H1 (cell line): Measurements from ENCODE around the gene ADAMTS4. TPM values are rescaled to one million over a fixed set of nuclear protein-coding genes. Genes with fewer than 3 reads are reported as not detected.

ENCODE experiments used
- CTCF ChIA-PET: fragments of 300-600 bp; sonication (Branson Sonifier 250); formaldehyde crosslinking; loops from one replicate; lab custom pipeline; 2021; ENCODE audit not compliant: partially characterized antibody; lab: Charles Lee
- POLR2A ChIA-PET: fragments of 300-600 bp; sonication (Branson Sonifier 250); formaldehyde crosslinking; loops from one replicate; lab custom pipeline; 2021; ENCODE audit warnings: inconsistent platforms; ENCODE audit not compliant: partially characterized antibody; lab: Charles Lee
- DNase-seq, 2 experiments: peaks; one replicate each; pipeline versions ENCODE4 v3.0.0 to v3.0.0-alpha.2; 2010 to 2022; ENCODE audit warnings: low spot score in 2 of 2, low read depth in 1 of 2, mixed read lengths in 1 of 2
- FAIRE-seq: peaks from 2 replicates; lab custom pipeline; 2011; peaks lifted over from hg19 to GRCh38; lab: Jason Lieb, UNC
- H2AFZ ChIP-seq: 2 replicates; pipeline ENCODE4 v1.8.1; 2012; ENCODE audit warnings: low read length, inconsistent platforms
- H2AK5ac ChIP-seq: 2 replicates; pipeline ENCODE4 v1.6.1; 2013; ENCODE audit warnings: low read depth, low read length
- H2BK120ac ChIP-seq: replicated peaks from 2 replicates; pipeline ENCODE3; 2013; ENCODE audit warnings: low read depth, low read length, inconsistent platforms
- H2BK12ac ChIP-seq: 2 replicates; pipeline ENCODE4 v1.6.1; 2013; ENCODE audit warnings: low read depth, low read length
- H2BK15ac ChIP-seq: 2 replicates; pipeline ENCODE4 v1.6.1; 2013; ENCODE audit warnings: low read length
- H2BK20ac ChIP-seq: 2 replicates; pipeline ENCODE4 v1.6.1; 2013; ENCODE audit warnings: low read length
- H2BK5ac ChIP-seq: 2 replicates; pipeline ENCODE4 v1.6.1; 2013; ENCODE audit warnings: low read depth, low read length
- H3K14ac ChIP-seq: 2 replicates; pipeline ENCODE4 v1.6.1; 2013; ENCODE audit warnings: inconsistent platforms; ENCODE audit not compliant: insufficient read length
- H3K18ac ChIP-seq: 2 replicates; pipeline ENCODE4 v1.6.1; 2013; ENCODE audit warnings: low read length; ENCODE audit errors: extremely low read depth
- H3K23ac ChIP-seq: 2 replicates; pipeline ENCODE4 v1.6.1; 2013; ENCODE audit warnings: inconsistent platforms; ENCODE audit not compliant: insufficient read length
- H3K23me2 ChIP-seq: 2 replicates; pipeline ENCODE4 v1.6.1; 2013; ENCODE audit warnings: low read depth, low read length
- H3K27ac ChIP-seq: 2 replicates; pipeline ENCODE4 v1.6.1; 2011; ENCODE audit warnings: low read depth, low read length, inconsistent platforms
- H3K27me3 ChIP-seq, 4 experiments: replicated peaks in 1 of 4; 1 replicate in 1 of 4; 2 replicates in 3 of 4; pipeline versions ENCODE4 v1.6.1 to v1.8.1; 2011 to 2013; ENCODE audit warnings: low read length in 3 of 4, mild to moderate bottlenecking in 3 of 4, inconsistent platforms in 2 of 4, mixed read lengths in 2 of 4, moderate library complexity in 1 of 4; ENCODE audit not compliant: control insufficient read depth in 3 of 4, insufficient read depth in 3 of 4; ENCODE audit errors: extremely low read depth in 1 of 4
- H3K36me3 ChIP-seq, 4 experiments: 2 replicates each; pipeline versions ENCODE4 v1.6.1 to v1.8.1; 2011 to 2013; ENCODE audit warnings: mild to moderate bottlenecking in 4 of 4, low read length in 3 of 4, moderate library complexity in 2 of 4, control low read depth in 1 of 4, inconsistent platforms in 1 of 4; ENCODE audit not compliant: insufficient read depth in 4 of 4, control insufficient read depth in 2 of 4
- H3K4ac ChIP-seq: replicated peaks from 2 replicates; pipeline ENCODE3; 2013; ENCODE audit warnings: low read length, low read depth, mixed read lengths, inconsistent platforms; ENCODE audit not compliant: insufficient read length
- H3K4me1 ChIP-seq, 4 experiments: replicated peaks in 1 of 4; 1 replicate in 1 of 4; 2 replicates in 3 of 4; pipeline versions ENCODE4 v1.6.1 to v1.8.1; 2011 to 2013; ENCODE audit warnings: low read length in 3 of 4, inconsistent platforms in 2 of 4, mixed read lengths in 1 of 4; ENCODE audit not compliant: insufficient read depth in 4 of 4, control insufficient read depth in 3 of 4
- H3K4me2 ChIP-seq, 2 experiments: 2 replicates each; pipeline versions ENCODE4 v1.6.1 to v1.8.1; 2011 to 2013; ENCODE audit warnings: low read depth in 2 of 2, low read length in 2 of 2, control low read depth in 1 of 2, inconsistent platforms in 1 of 2, mild to moderate bottlenecking in 1 of 2; ENCODE audit not compliant: insufficient read depth in 1 of 2
- H3K4me3 ChIP-seq, 4 experiments: fragments of 200-600, 300-600 bp in 1 of 4; sonication (generic), shearing (Covaris generic), sonication (Bioruptor Twin) in 1 of 4; 2 replicates each; pipeline versions ENCODE4 v1.5.1 to v1.8.1; 2011 to 2016; ENCODE audit warnings: low read length in 4 of 4, low read depth in 3 of 4, control low read depth in 2 of 4, inconsistent platforms in 2 of 4, mild to moderate bottlenecking in 2 of 4, mixed read lengths in 1 of 4, moderate library complexity in 1 of 4; ENCODE audit not compliant: insufficient read depth in 2 of 4; ENCODE audit errors: extremely low read depth in 1 of 4
- H3K56ac ChIP-seq: replicated peaks from 2 replicates; pipeline ENCODE3; 2013; ENCODE audit warnings: low read depth, mild to moderate bottlenecking, mixed read lengths, low read length, inconsistent platforms; ENCODE audit not compliant: insufficient read length
- H3K79me1 ChIP-seq: 2 replicates; pipeline ENCODE4 v1.6.1; 2013; ENCODE audit warnings: low read depth, low read length, control low read depth
- H3K79me2 ChIP-seq, 2 experiments: 2 replicates each; pipeline versions ENCODE4 v1.6.1 to v1.8.1; 2012 to 2013; ENCODE audit warnings: low read length in 2 of 2, mild to moderate bottlenecking in 2 of 2, inconsistent platforms in 1 of 2; ENCODE audit not compliant: insufficient read depth in 2 of 2, control insufficient read depth in 1 of 2
- H3K9ac ChIP-seq, 4 experiments: replicated peaks in 1 of 4; 1 replicate in 1 of 4; 2 replicates in 3 of 4; pipeline versions ENCODE4 v1.6.1 to v1.8.1; 2011 to 2013; ENCODE audit warnings: low read depth in 3 of 4, low read length in 3 of 4, control low read depth in 2 of 4, mild to moderate bottlenecking in 2 of 4, moderate library complexity in 2 of 4, inconsistent platforms in 1 of 4; ENCODE audit errors: extremely low read depth in 1 of 4
- H3K9me3 ChIP-seq, 2 experiments: 2 replicates each; pipeline versions ENCODE4 v1.6.1 to v1.8.1; 2012 to 2013; ENCODE audit warnings: mild to moderate bottlenecking in 2 of 2, moderate library complexity in 2 of 2, control low read depth in 1 of 2, inconsistent platforms in 1 of 2, low read depth in 1 of 2, low read length in 1 of 2, mixed read lengths in 1 of 2; ENCODE audit not compliant: insufficient read depth in 2 of 2
- H4K20me1 ChIP-seq, 2 experiments: replicated peaks in 1 of 2; 2 replicates each; pipeline versions ENCODE3 to v1.8.1; 2011 to 2013; ENCODE audit warnings: inconsistent platforms in 2 of 2, low read length in 2 of 2, mild to moderate bottlenecking in 1 of 2; ENCODE audit not compliant: insufficient read depth in 2 of 2, control insufficient read depth in 1 of 2
- H4K5ac ChIP-seq: 2 replicates; pipeline ENCODE4 v1.6.1; 2013; ENCODE audit warnings: low read length, low read depth, mixed read lengths, inconsistent platforms; ENCODE audit not compliant: insufficient read length
- H4K8ac ChIP-seq: 2 replicates; pipeline ENCODE4 v1.8.0; 2013; ENCODE audit warnings: mild to moderate bottlenecking, moderate library complexity, low read length, inconsistent platforms; ENCODE audit not compliant: insufficient read depth; ENCODE audit errors: extremely low read depth
- H4K91ac ChIP-seq: replicated peaks from 2 replicates; pipeline ENCODE3; 2013; ENCODE audit warnings: low read length, mixed read lengths, inconsistent platforms; ENCODE audit not compliant: insufficient read length
- BRCA1 ChIP-seq: IDR thresholded peaks from 2 replicates; pipeline ENCODE4 v1.6.1; 2012; ENCODE audit warnings: low read depth, low read length, improper control_type of control experiment
- CBX8 ChIP-seq: fragments of 300-800, 300-1000 bp; sonication (generic); IDR thresholded peaks from 2 replicates; pipeline ENCODE4 v1.7.1; 2016; ENCODE audit warnings: low read depth, low read length, borderline replicate concordance
- EP300 ChIP-seq, 2 experiments: IDR thresholded peaks; 1 replicate in 1 of 2; 2 replicates in 1 of 2; pipeline ENCODE4 v1.6.1; 2011 to 2012; ENCODE audit warnings: low read depth in 2 of 2, low read length in 2 of 2, mild to moderate bottlenecking in 2 of 2, borderline replicate concordance in 1 of 2, inconsistent platforms in 1 of 2, moderate library complexity in 1 of 2
- KDM4A ChIP-seq: IDR thresholded peaks from one replicate; pipeline ENCODE4 v1.7.1; 2012; ENCODE audit warnings: low read depth, mild to moderate bottlenecking, moderate library complexity, low read length, inconsistent platforms; ENCODE audit not compliant: severe bottlenecking
- NRF1 ChIP-seq: IDR thresholded peaks from 2 replicates; pipeline ENCODE4 v1.6.1; 2011; ENCODE audit warnings: mild to moderate bottlenecking, low read depth, low read length, improper control_type of control experiment
- POU5F1 ChIP-seq: IDR thresholded peaks from 2 replicates; pipeline ENCODE4 v1.6.1; 2011; ENCODE audit warnings: low read depth, mild to moderate bottlenecking, low read length, moderate library complexity
- RAD21 ChIP-seq, 2 experiments: IDR thresholded peaks in 1 of 2; conservative IDR thresholded peaks in 1 of 2; 2 replicates each; pipeline ENCODE4 v1.6.1; 2011; ENCODE audit warnings: low read depth in 2 of 2, low read length in 2 of 2, improper control_type of control experiment in 1 of 2, inconsistent platforms in 1 of 2, mild to moderate bottlenecking in 1 of 2, moderate library complexity in 1 of 2
- RFX5 ChIP-seq: IDR thresholded peaks from 2 replicates; pipeline ENCODE4 v1.6.1; 2011; ENCODE audit warnings: low read depth, low read length, improper control_type of control experiment, borderline replicate concordance
- SIRT6 ChIP-seq: IDR thresholded peaks from one replicate; pipeline ENCODE4 v1.7.1; 2012; ENCODE audit warnings: low read length, inconsistent platforms
- TAF7 ChIP-seq: optimal IDR thresholded peaks from 2 replicates; pipeline ENCODE3; 2011; ENCODE audit warnings: low read depth, mild to moderate bottlenecking, inconsistent platforms, low read length, moderate library complexity, borderline replicate concordance
- whole genome bisulfite sequencing, 2 experiments: shearing (Covaris generic) in 1 of 2; methylation state at CpG; one replicate each; pipeline versions ENCODE4 v1.1.6 to v1.1.7; 2013 to 2015; ENCODE audit warnings: low lambda C conversion rate in 2 of 2, mixed read lengths in 2 of 2, inconsistent platforms in 1 of 2, low coverage in 1 of 2, missing lambda C conversion rate in 1 of 2; ENCODE audit not compliant: insufficient replicate concordance in 2 of 2, insufficient coverage in 1 of 2, insufficient read length in 1 of 2; ENCODE audit errors: extremely low coverage in 1 of 2, missing lambda C conversion rate in 1 of 2; 5-methylcytosine and 5-hydroxymethylcytosine counted together
- polyA plus RNA-seq, 7 experiments: library from polyadenylated mRNA; depleted of rRNA in 3 of 7; stranded (reverse) in 5 of 7; unstranded in 2 of 7; fragments of >200 nt in 5 of 7; fragments of 200-250 nt in 2 of 7; gene quantifications; 1 replicate in 5 of 7; 2 replicates in 1 of 7; 4 replicates in 1 of 7; pipeline versions ENCODE4 v1.2.1 to v1.2.3, GENCODE V29; 2011 to 2013; ENCODE audit warnings: missing spikeins in 2 of 7, mixed read lengths in 2 of 7
- total RNA-seq: library from RNA; stranded (reverse); fragmentation: NEBNext Ultra II Directional; extraction: Animal tissue kit (Norgen Biotek cat#: 25700); gene quantifications from 2 replicates; pipeline ENCODE4 v1.2.1, GENCODE V29; 2021

The ADAMTS4 gene
- total and polyA plus RNA-seq, 2 of the 8 experiments (the other 6 are each of a cell fraction or from before 2014, with no cell fraction given): 4.6 to 7.2 TPM

- no peak within 1 kb of the TSS for H2BK120ac ChIP-seq
- H2AFZ ChIP-seq: peak within 1 kb of the TSS; percentile 96
- no peak within 1 kb of the TSS for H3K14ac ChIP-seq
- peak within 1 kb of the TSS; percentile 99 for H2BK5ac ChIP-seq
- peak within 1 kb of the TSS; percentile 88 for H3K27ac ChIP-seq
- H3K4me3 ChIP-seq: peak within 1 kb of the TSS; percentile 66 to 96 (median 84)
- H3K4me2 ChIP-seq: peak within 1 kb of the TSS; percentile 61 to 93
- peak within 1 kb of the TSS; percentile 40 for H4K91ac ChIP-seq
- H2BK15ac ChIP-seq: peak within 1 kb of the TSS; percentile 99; the same call in 1 of the 2 replicates
- no peak within 1 kb of the TSS for H2BK20ac ChIP-seq
- WGBS, 2 experiments: 2% methylated on average over 41 of the region's 50 CpGs; no CpG with 5 or more reads in 1 of the 2 experiments
- H4K5ac ChIP-seq: peak within 1 kb of the TSS; percentile 94
- peak within 1 kb of the TSS in 3 of 4 experiments; percentile 81 to 83 (median 82); a peak in 6 of 7 replicates for H3K9ac ChIP-seq
- peaks cover 4% of the 10 kb centered on the region for H3K79me1 ChIP-seq
- peak within 1 kb of the TSS; percentile 100 for H3K18ac ChIP-seq
- peak in 1 of 2 experiments; percentile 100 for DNase-seq
- no peak within 1 kb of the TSS for H2AK5ac ChIP-seq
- H3K79me2 ChIP-seq: peaks cover 0 to 4% of the 10 kb centered on the region in 2 experiments; a peak in 1 of 4 replicates
- ChIA-PET POLR2A (interaction anchor here (0.7 to 4.0 kb wide), 22 partner anchors 11 to 263 kb away, joined by 3 to 51 read pairs (median 4); partner anchors contain the start of genes ADAMTS4, APOA2, DEDD and F11R), CTCF (interaction anchor here (0.6 to 2.8 kb wide), 12 partner anchors 9 to 1308 kb away, joined by 3 to 27 read pairs (median 3); partner anchors contain the start of genes ADAMTS4, NDUFS2, PPOX and TOMM40L)
- H4K20me1 ChIP-seq: peaks cover 0 to 6% of the 10 kb centered on the region in 2 experiments
- H3K4me1 ChIP-seq: peaks cover 0 to 13% (median under 1%) of the 10 kb centered on the region in 4 experiments; a peak in 3 of 7 replicates
- peak within 1 kb of the TSS; percentile 91 for H4K8ac ChIP-seq
- peaks cover 5 to 31% (median 14%) of the 10 kb centered on the region in 4 experiments; a peak in 6 of 8 replicates for H3K36me3 ChIP-seq
- H3K56ac ChIP-seq: peak within 1 kb of the TSS; percentile 65
- peak within 1 kb of the TSS; percentile 83 for H2BK12ac ChIP-seq
- no peak for FAIRE-seq
- no peak within 1 kb of the TSS for H3K23ac ChIP-seq
- no peaks in the 10 kb centered on the region for H3K9me3 ChIP-seq
- peaks cover 2% of the 10 kb centered on the region; the same call in 1 of the 2 replicates for H3K23me2 ChIP-seq
- H3K27me3 ChIP-seq: no peaks in the 10 kb centered on the region
- peak within 1 kb of the TSS; percentile 62 for H3K4ac ChIP-seq
- TF ChIP-seq SIRT6 (no peak), BRCA1 (no peak), EP300 (IDR thresholded peaks at IDR 0.05; ENCODE audit: borderline replicate concordance in 1 of 2, low read depth in 2 of 2, low read length in 2 of 2) (no peak), CBX8 (no peak), RAD21 (IDR thresholded peaks at IDR 0.05 in 1 of 2, conservative IDR thresholded peaks at IDR 0.05 in 1 of 2; ENCODE audit: low read depth in 2 of 2, low read length in 2 of 2) (peak in 1 of 2 experiments; percentile 23; a peak in 2 of 4 replicates), NRF1 (no peak), TAF7 (no peak), RFX5 (no peak), KDM4A (peak; percentile 67), POU5F1 (no peak)
Measured at GRCh38 chr1:161177112-161177935, 21.5 kb downstream of the ADAMTS4 start, which contains the start of gene B4GALT3. TSS of gene B4GALT3 (minus strand) at chr1:161177507. CDS start at chr1:161176060, 1,447 bp downstream.
